Measurements from ENCODE around the gene KCNJ6.

Gene KCNJ6

GRCh38 chr21:37811711-37812110 is 104.5 kb downstream of the KCNJ6 start:
- no peak for DNase-seq

GRCh38 chr21:37808261-37808660 is 108.0 kb downstream of the KCNJ6 start:
- no peak for DNase-seq

- DNase-seq: no peak
Observed at GRCh38 chr21:37805266-37805665, 111.0 kb downstream of the KCNJ6 start.

- no peak for DNase-seq
Observed at GRCh38 chr21:37804001-37804400, 112.3 kb downstream of the KCNJ6 start.

GRCh38 chr21:37803101-37803651 is 113.1 kb downstream of the KCNJ6 start:
- DNase-seq: no peak

- DNase-seq: no peak
Observed at GRCh38 chr21:37800456-37801061, 115.7 kb downstream of the KCNJ6 start.

- no peak for DNase-seq
Observed at GRCh38 chr21:37800057-37800455, 116.2 kb downstream of the KCNJ6 start.

- no peak for DNase-seq
Observed at GRCh38 chr21:37799211-37800056, 116.8 kb downstream of the KCNJ6 start.

- no peak for DNase-seq
Observed at GRCh38 chr21:37797403-37797802, 118.9 kb downstream of the KCNJ6 start.

- DNase-seq: no peak
Observed at GRCh38 chr21:37796011-37796410, 120.2 kb downstream of the KCNJ6 start.

GRCh38 chr21:37793660-37794059 is 122.6 kb downstream of the KCNJ6 start:
- DNase-seq: no peak

- DNase-seq: no peak
Observed at GRCh38 chr21:37792046-37792445, 124.2 kb downstream of the KCNJ6 start.

- DNase-seq: no peak
Observed at GRCh38 chr21:37790905-37791304, 125.4 kb downstream of the KCNJ6 start.

GRCh38 chr21:37788503-37788902 is 127.8 kb downstream of the KCNJ6 start:
- DNase-seq: no peak

- DNase-seq: no peak
Observed at GRCh38 chr21:37787456-37787855, 128.8 kb downstream of the KCNJ6 start.

GRCh38 chr21:37784591-37785318 is 131.5 kb downstream of the KCNJ6 start:
- DNase-seq: no peak

GRCh38 chr21:37783016-37783415 is 133.2 kb downstream of the KCNJ6 start:
- DNase-seq: no peak

GRCh38 chr21:37780991-37781983 is 135.0 kb downstream of the KCNJ6 start:
- no peak for DNase-seq

GRCh38 chr21:37771181-37771580 is 145.1 kb downstream of the KCNJ6 start:
- DNase-seq: no peak

GRCh38 chr21:37770461-37770860 is 145.8 kb downstream of the KCNJ6 start:
- no peak for DNase-seq

- DNase-seq: no peak
Observed at GRCh38 chr21:37769656-37770055, 146.6 kb downstream of the KCNJ6 start.

- DNase-seq: no peak
Observed at GRCh38 chr21:37767984-37768383, 148.3 kb downstream of the KCNJ6 start.

Data from CD4-positive, alpha-beta T cell treated with Interleukin-4 for 1 hour (primary cell).